ENCODE results near the gene ZNF474. TPM values are rescaled to one million over a fixed set of nuclear protein-coding genes. Genes with fewer than 3 reads are reported as not detected.
A peak's percentile ranks its signal among the peaks of the same experiment; 100 is the strongest.

Gene ZNF474
- total RNA-seq, 3 donors from 2014 or later, result 0.28 to 0.61 TPM; not detected in 1

DNA sequence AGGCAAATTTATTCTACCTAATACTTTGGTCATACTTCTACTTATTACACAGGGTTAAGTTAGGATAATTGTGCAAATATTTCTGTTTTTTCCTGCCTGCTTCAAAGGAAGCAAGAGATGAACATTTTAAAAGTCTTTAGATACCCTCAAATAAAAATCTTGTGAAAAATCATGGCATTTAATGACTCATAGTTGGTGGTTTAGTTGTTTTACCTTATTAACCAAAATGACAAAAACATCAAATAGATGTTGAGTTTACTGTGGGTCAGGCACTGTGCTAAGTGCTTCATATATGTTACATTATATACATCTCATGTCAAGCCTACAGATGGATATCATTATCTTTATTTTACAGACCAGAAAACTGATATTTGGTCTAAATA is 54.4 kb downstream of the ZNF474 start:
- no peak for DNase-seq

GRCh38 chr5:122184676-122185255 is 55.4 kb downstream of the ZNF474 start:
- ATAC-seq, result no peak
- intact Hi-C loops (cut with DNase I, micrococcal nuclease), result no loop called here

More for the DNA sequence above, 54.4 kb downstream of the ZNF474 start:
- Histone ChIP-seq H3K36me3 (ENCODE audit: low read depth) (no peaks in the 10 kb centered on the region), H3K9me3 (no peaks in the 10 kb centered on the region), H3K4me3 (no peak overlapping the region), H3K4me1 (ENCODE audit: low read depth) (peaks cover 20% of the 10 kb centered on the region)
- intact Hi-C loops (cut with DNase I, micrococcal nuclease), result no loop called here
- TF ChIP-seq, protein P1, sequence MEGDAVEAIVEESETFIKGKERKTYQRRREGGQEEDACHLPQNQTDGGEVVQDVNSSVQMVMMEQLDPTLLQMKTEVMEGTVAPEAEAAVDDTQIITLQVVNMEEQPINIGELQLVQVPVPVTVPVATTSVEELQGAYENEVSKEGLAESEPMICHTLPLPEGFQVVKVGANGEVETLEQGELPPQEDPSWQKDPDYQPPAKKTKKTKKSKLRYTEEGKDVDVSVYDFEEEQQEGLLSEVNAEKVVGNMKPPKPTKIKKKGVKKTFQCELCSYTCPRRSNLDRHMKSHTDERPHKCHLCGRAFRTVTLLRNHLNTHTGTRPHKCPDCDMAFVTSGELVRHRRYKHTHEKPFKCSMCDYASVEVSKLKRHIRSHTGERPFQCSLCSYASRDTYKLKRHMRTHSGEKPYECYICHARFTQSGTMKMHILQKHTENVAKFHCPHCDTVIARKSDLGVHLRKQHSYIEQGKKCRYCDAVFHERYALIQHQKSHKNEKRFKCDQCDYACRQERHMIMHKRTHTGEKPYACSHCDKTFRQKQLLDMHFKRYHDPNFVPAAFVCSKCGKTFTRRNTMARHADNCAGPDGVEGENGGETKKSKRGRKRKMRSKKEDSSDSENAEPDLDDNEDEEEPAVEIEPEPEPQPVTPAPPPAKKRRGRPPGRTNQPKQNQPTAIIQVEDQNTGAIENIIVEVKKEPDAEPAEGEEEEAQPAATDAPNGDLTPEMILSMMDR (IDR thresholded peaks at IDR 0.05), result no peak
- ATAC-seq, result no peak

DNA sequence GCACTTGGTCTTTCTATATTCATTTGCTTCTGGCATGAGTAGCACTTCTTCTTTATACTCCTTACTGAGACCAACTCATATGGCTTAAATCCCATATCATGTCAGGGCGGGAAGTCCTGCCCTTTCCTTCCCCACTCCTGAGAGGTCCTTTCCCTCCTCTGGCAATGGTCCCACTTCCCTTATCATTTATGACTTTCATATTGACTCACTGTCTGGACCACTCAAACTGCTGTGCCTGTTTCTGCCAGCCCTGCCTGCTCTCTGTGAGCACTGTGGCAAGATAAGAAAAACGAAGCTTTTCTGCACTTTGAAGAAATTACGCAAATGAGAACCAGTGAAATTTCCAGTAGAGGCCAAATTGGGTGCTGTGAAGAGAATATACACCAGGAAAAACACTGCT is 58.1 kb downstream of the ZNF474 start:
- H3K4me3 ChIP-seq, result no peak overlapping the region
- H3K36me3 ChIP-seq (ENCODE audit: low read depth), result no peaks in the 10 kb centered on the region
- peak; percentile 69 for ATAC-seq
- TF ChIP-seq, protein P1 (IDR thresholded peaks at IDR 0.05), result no peak
- H3K9me3 ChIP-seq, result no peaks in the 10 kb centered on the region
- peaks cover 14% of the 10 kb centered on the region for H3K4me1 ChIP-seq (ENCODE audit: low read depth)
- intact Hi-C loops (cut with DNase I, micrococcal nuclease), result no loop called here
- peak in 1 of 3 donors; percentile 71 for DNase-seq

More at GRCh38 chr5:122184676-122185255, 55.4 kb downstream of the ZNF474 start:
- H3K4me1 ChIP-seq (ENCODE audit: low read depth), result peaks cover 20% of the 10 kb centered on the region
- TF ChIP-seq, protein P1 (IDR thresholded peaks at IDR 0.05), result no peak
- H3K36me3 ChIP-seq (ENCODE audit: low read depth), result no peaks in the 10 kb centered on the region
- H3K9me3 ChIP-seq, result no peaks in the 10 kb centered on the region
- H3K4me3 ChIP-seq, result no peak overlapping the region
- DNase-seq, result no peak

- Histone ChIP-seq H3K4me1 (ENCODE audit: low read depth) (no peaks in the 10 kb centered on the region), H3K36me3 (ENCODE audit: low read depth) (no peaks in the 10 kb centered on the region), H3K4me3 (no peak overlapping the region), H3K9me3 (no peaks in the 10 kb centered on the region)
- ATAC-seq (no peak), DNase-seq (no peak)
- intact Hi-C loops (cut with DNase I, micrococcal nuclease), result loop anchor here (5.0 to 10.0 kb wide), 3 partner anchors 125 to 305 kb away; partner anchors contain the start of gene SNCAIP (in 1 of the 2)
- TF ChIP-seq, protein P1 (IDR thresholded peaks at IDR 0.05), result no peak
These were observed 60.8 kb downstream of the ZNF474 start for GRCh38 chr5:122190156-122190555.

- peak; percentile 81 for ATAC-seq
- DNase-seq, result peak in 1 of 3 donors; percentile 85
These were observed 63.5 kb downstream of the ZNF474 start for GRCh38 chr5:122192497-122193496.

More at GRCh38 chr5:122192497-122193496, 63.5 kb downstream of the ZNF474 start:
- Histone ChIP-seq H3K9me3 (no peaks in the 10 kb centered on the region), H3K4me3 (no peak overlapping the region), H3K36me3 (ENCODE audit: low read depth) (no peaks in the 10 kb centered on the region), H3K4me1 (ENCODE audit: low read depth) (no peaks in the 10 kb centered on the region)
- TF ChIP-seq, protein P1 (IDR thresholded peaks at IDR 0.05), result peak; percentile 41
- intact Hi-C loops (cut with DNase I, micrococcal nuclease), result loop anchor here (5.0 to 10.0 kb wide), 3 partner anchors 122 to 302 kb away; partner anchors contain the start of gene SNCAIP (in 1 of the 2)

All from mucosa of descending colon (tissue), 3 donors.